Measurements from ENCODE around the gene RAE1. TPM values are rescaled to one million over a fixed set of nuclear protein-coding genes. Genes with fewer than 3 reads are reported as not detected.

The RAE1 gene
- total RNA-seq, 3 donors from 2014 or later (not counting 1 experiment from before 2014, with no cell fraction given), result 50.3 to 66.8 (median 52.5) TPM

DNA sequence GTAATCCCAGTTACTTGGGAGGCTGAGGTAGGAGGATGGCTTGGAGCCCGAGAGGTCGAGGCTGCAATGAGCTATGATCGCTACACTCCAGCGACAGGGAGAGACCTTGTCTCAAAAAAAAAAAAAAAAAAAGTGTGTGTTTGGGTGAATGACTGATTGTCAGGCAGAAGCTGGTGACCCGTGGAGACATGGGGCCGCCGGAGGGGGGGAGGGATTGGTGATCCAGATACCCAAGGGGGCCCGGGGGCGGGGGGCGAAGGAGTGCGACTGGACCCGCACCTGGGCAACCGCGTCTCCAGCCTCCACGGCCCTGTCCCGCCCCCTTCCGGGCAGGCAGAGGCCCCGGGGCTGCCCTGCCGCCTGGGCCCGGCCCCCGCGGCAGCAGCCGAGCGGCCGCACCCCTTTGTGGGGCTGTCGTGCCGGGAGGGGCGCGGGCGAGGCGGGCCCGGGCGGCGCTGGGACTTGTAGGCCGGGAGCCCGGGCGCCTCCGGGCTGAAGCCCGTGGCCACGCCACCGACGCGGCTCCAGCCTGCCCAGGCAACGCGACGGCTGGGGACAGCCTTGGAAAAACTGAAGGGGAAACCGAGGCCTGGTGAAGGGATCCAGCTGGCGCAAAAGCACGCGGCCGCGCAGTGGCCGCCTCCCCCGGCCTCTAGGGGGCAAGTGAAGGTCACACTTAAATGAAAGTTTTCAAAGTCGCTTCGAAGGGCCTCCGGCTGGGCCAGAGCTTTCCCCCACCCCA lies 38.1 kb downstream of the RAE1 start:
- intact Hi-C loops (cut with micrococcal nuclease), result loop anchor here (1.0 kb wide), 1 partner anchor 9 kb away; no protein-coding TSS in a partner anchor
- H3K36me3 Mint-ChIP-seq, result no peaks in the 10 kb centered on the region
- ATAC-seq (peak; percentile 21 to 42 (median 30)), DNase-seq (peak; percentile 60 to 76)
- no peaks in the 10 kb centered on the region for H3K9me3 ChIP-seq (ENCODE audit: control insufficient read depth, insufficient read depth, low read length)
- H3K4me1 Mint-ChIP-seq, result peaks cover 27 to 45% of the 10 kb centered on the region in 2 donors
- peaks cover 59% of the 10 kb centered on the region for H3K4me1 ChIP-seq (ENCODE audit: control insufficient read depth, insufficient read depth, low read length)
- H3K36me3 ChIP-seq (ENCODE audit: control insufficient read depth, insufficient read depth, low read length), result peaks cover 11% of the 10 kb centered on the region
- H3K9me3 Mint-ChIP-seq, result no peaks in the 10 kb centered on the region
- TF ChIP-seq CTCF (IDR thresholded peaks at IDR 0.05), result peak; percentile 61
- peak overlapping the region; percentile 77 for H3K27ac ChIP-seq (ENCODE audit: low read length)
- H3K4me3 ChIP-seq (ENCODE audit: low read length), result peak overlapping the region; percentile 21
- H3K27ac Mint-ChIP-seq, result peak overlapping the region; percentile 77 to 91
- H3K27me3 ChIP-seq (ENCODE audit: control insufficient read depth, insufficient read depth, low read length), result no peaks in the 10 kb centered on the region
- H3K4me3 Mint-ChIP-seq, result peak overlapping the region; percentile 87
- 6% methylated on average over 57 of the region's 57 CpGs for WGBS (ENCODE audit: insufficient coverage)
- no peaks in the 10 kb centered on the region for H3K27me3 Mint-ChIP-seq (ENCODE audit: low read depth in 2 of 2)

GRCh38 chr20:57389695-57390603 lies 38.9 kb downstream of the RAE1 start:
- no peaks in the 10 kb centered on the region for H3K27me3 ChIP-seq (ENCODE audit: control insufficient read depth, insufficient read depth, low read length)
- H3K4me1 Mint-ChIP-seq, result peaks cover 26 to 44% of the 10 kb centered on the region in 2 donors
- peak; percentile 54 to 84 for DNase-seq
- H3K9me3 Mint-ChIP-seq, result no peaks in the 10 kb centered on the region
- ATAC-seq, result peak in 2 of 3 donors; percentile 2 to 9
- intact Hi-C loops (cut with micrococcal nuclease), result loop anchor here (1.0 to 10.0 kb wide), 3 partner anchors 8 to 325 kb away; partner anchors contain the start of gene PMEPA1
- peaks cover 59% of the 10 kb centered on the region for H3K4me1 ChIP-seq (ENCODE audit: control insufficient read depth, insufficient read depth, low read length)
- H3K4me3 Mint-ChIP-seq, result peak overlapping the region; percentile 87
- H3K36me3 Mint-ChIP-seq, result no peaks in the 10 kb centered on the region
- WGBS (ENCODE audit: insufficient coverage), result 5% methylated on average over 52 of the region's 52 CpGs
- peaks cover 19% of the 10 kb centered on the region for H3K36me3 ChIP-seq (ENCODE audit: control insufficient read depth, insufficient read depth, low read length)
- H3K27ac ChIP-seq (ENCODE audit: low read length), result peak overlapping the region; percentile 77
- H3K4me3 ChIP-seq (ENCODE audit: low read length), result peak overlapping the region; percentile 21
- H3K27ac Mint-ChIP-seq, result peak overlapping the region; percentile 77 to 91
- no peaks in the 10 kb centered on the region for H3K9me3 ChIP-seq (ENCODE audit: control insufficient read depth, insufficient read depth, low read length)
- no peaks in the 10 kb centered on the region for H3K27me3 Mint-ChIP-seq (ENCODE audit: low read depth in 2 of 2)
- no peak for TF ChIP-seq CTCF (IDR thresholded peaks at IDR 0.05)

GRCh38 chr20:57390604-57391438 lies 39.8 kb downstream of the RAE1 start, which contains the start of gene RBM38:
Gene RBM38, plus strand, starts transcription at chr20:57391396. Its CDS starts 186 bp downstream, at chr20:57391582.
- H3K4me1 ChIP-seq (ENCODE audit: control insufficient read depth, insufficient read depth, low read length), result peaks cover 61% of the 10 kb centered on the region
- DNase-seq, result peak; percentile 64 to 87
- peak; percentile 58 to 82 (median 60) for ATAC-seq
- Mint-ChIP-seq H3K36me3 (no peaks in the 10 kb centered on the region), H3K27ac (peak within 1 kb of the TSS; percentile 92 to 95), H3K9me3 (no peaks in the 10 kb centered on the region), H3K27me3 (ENCODE audit: low read depth in 2 of 2) (no peaks in the 10 kb centered on the region), H3K4me3 (peak within 1 kb of the TSS; percentile 95), H3K4me1 (peaks cover 26 to 46% of the 10 kb centered on the region in 2 donors)
- H3K4me3 ChIP-seq (ENCODE audit: low read length), result peak within 1 kb of the TSS; percentile 81
- H3K27me3 ChIP-seq (ENCODE audit: control insufficient read depth, insufficient read depth, low read length), result no peaks in the 10 kb centered on the region
- peak within 1 kb of the TSS; percentile 97 for H3K27ac ChIP-seq (ENCODE audit: low read length)
- intact Hi-C loops (cut with micrococcal nuclease), result loop anchor here (5.0 to 10.0 kb wide), 2 partner anchors 81 to 324 kb away; partner anchors contain the start of gene PMEPA1
- H3K9me3 ChIP-seq (ENCODE audit: control insufficient read depth, insufficient read depth, low read length), result no peaks in the 10 kb centered on the region
- no peak for TF ChIP-seq CTCF (IDR thresholded peaks at IDR 0.05)
- peaks cover 28% of the 10 kb centered on the region for H3K36me3 ChIP-seq (ENCODE audit: control insufficient read depth, insufficient read depth, low read length)
- 15% methylated on average over 78 of the region's 78 CpGs for WGBS (ENCODE audit: insufficient coverage)
